Activated T-helper 1 cell treated with anti-CD3 and anti-CD28 coated beads, Interleukin-2, amount 50 U/mL, for 16 hours (primary cell): ENCODE measurements around the gene COG5.

Source experiments
- DNase-seq, 2 donors: peaks; one replicate each; pipeline ENCODE4 v3.0.0-alpha.2; 2020; ENCODE audit warnings: low read depth in 1 of 2, low spot score in 1 of 2

Gene COG5

GRCh38 chr7:107187774-107188173, 375.9 kb downstream of the COG5 start:
- DNase-seq = no peak

GRCh38 chr7:107186240-107186639, 377.5 kb downstream of the COG5 start:
- DNase-seq = no peak

DNA sequence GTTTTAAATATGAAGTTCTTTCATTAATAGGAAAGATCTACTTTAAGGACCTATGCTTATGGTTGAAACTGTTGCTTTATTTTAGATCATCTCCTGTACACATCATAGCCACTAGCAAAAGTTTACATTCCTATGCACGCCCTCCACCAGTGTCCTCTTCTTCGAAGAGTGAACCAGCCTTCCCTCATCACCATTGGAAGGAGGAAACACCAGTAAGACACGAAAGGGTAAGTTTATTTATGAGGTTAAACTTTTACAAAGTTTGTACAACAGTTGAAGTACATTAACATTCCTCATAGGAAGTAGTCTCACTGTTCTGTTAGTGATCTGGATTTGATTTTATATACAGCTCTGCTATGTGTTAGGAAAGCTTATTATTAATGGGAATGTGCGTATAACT, 378.0 kb downstream of the COG5 start:
- no peak for DNase-seq

DNA sequence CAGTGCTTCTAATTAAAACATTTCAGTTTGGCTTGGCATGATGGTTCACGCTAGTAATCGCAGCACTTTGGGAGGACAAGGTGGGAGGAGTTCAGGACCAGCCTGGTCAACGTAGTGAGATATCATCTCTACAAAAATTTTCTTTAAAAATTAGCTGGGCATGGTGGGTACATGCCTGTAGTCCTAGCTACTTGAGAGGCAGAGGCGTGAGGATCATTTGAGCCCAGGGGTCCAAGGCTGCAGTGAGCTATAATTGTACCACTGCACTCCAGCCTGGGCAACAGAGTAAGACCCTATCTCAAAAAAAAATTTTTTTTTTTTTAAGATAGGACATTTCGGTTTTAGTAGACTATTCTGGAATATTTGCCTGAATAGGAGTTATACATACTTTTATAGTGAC, 382.5 kb downstream of the COG5 start:
- DNase-seq = no peak

- DNase-seq = peak; percentile 13 to 33
Measured at GRCh38 chr7:107180378-107180777, 383.3 kb downstream of the COG5 start.

- DNase-seq = no peak
Measured at GRCh38 chr7:107179326-107180164, 384.2 kb downstream of the COG5 start.

DNA sequence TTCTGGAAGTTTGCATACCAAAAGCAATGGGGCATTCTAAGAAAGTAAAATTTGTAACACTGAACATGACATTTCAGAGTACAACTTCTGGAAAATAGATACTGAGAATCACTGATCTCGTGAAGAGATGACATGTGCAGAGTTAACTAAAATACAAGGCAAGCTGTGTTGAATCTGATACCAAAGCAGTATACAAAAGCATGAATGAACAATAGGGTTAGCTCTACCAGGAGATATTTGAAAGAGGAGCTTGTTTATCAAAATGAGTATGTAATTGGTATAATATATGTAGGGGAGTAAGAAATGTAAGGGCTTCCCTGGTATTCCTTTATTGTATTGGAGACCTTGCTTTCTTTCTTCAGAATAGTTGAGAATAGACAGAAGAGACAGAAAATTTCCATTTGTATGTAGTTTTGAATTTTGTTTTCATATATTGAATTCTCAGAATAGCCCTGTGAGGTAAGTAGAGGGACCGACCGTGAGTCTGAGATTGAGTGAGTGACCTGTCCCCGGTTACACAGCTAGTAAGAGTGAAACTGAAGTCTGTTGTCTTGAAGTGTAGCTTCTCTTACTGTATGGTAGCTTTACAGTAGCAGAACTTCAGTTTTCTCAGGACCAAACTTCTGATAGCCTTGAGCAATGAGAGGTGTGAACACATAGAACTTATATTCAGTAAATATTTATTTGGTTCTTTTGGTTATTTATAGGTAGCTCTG, 389.9 kb downstream of the COG5 start:
- no peak for DNase-seq

DNA sequence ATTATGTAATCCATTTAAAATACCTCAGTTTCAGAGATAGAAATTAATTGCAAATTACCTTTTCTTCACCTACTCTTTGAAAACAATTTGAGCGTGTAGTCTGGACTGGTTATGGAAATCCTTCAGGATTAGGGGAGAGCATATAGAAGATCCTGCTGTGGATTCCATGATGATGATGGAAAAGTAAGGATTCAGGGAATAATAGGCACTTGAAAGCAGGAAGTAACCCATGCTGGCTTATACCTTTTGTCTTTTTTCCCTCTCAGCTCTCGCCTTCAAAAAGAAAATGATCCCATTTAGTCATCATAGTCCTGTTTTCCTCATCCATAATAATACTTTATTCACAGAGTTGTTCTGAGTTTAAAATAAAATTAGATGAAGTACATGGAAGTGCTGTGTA, 390.5 kb downstream of the COG5 start:
- no peak for DNase-seq

DNA sequence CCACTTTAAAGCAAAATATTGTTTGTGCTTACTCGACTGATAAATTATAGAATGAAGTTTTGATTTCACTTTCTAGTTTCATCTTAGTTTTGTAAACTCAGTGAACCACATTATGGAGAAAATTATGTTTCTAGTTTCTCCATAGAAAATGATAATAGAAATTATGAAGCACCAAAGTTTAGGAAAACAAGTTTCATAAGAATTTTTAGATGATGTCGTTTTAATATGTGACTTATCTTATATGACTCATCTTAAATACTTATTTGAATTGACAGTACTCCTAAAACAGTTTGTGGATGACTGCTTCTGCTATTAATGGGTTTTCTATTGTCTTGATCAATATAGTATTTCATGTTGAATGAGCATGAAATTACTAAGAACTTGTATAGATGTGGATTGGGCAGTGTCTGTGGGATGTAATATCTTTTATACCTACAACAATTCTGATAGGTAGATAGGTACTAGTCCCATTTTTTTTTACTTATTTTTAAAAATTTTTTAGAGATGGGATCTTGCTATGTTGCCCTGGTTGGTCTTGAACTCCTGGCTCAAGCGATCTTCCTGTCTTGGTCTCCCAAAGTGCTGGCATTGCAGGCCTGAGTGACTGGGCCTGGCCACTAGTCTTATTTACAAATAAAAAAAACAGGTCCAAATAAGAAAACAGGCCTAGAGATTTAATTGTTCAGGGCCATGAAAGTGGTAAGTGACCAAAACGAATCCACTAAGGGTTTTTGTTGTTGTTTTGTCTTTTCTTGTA, 391.3 kb downstream of the COG5 start:
- DNase-seq = no peak

DNA sequence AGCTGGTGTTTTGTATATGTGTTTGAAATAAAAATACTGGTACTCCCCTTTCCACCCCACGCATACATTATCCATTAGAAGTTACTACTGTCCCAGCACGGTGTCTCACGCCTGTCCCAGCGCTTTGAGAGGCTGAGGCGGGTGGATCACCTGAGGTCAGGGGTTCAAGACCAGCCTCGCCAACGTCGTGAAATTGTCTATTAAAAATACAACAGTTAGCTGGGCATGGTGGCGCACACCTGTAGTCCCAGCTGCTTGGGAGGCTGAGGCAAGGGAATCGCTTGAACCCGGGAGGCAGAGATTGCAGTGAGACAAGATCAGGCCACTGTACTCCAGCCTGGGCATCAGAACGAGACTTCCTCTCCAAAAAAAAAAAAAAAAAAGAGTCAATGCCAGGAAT, 392.2 kb downstream of the COG5 start:
- no peak for DNase-seq

DNA sequence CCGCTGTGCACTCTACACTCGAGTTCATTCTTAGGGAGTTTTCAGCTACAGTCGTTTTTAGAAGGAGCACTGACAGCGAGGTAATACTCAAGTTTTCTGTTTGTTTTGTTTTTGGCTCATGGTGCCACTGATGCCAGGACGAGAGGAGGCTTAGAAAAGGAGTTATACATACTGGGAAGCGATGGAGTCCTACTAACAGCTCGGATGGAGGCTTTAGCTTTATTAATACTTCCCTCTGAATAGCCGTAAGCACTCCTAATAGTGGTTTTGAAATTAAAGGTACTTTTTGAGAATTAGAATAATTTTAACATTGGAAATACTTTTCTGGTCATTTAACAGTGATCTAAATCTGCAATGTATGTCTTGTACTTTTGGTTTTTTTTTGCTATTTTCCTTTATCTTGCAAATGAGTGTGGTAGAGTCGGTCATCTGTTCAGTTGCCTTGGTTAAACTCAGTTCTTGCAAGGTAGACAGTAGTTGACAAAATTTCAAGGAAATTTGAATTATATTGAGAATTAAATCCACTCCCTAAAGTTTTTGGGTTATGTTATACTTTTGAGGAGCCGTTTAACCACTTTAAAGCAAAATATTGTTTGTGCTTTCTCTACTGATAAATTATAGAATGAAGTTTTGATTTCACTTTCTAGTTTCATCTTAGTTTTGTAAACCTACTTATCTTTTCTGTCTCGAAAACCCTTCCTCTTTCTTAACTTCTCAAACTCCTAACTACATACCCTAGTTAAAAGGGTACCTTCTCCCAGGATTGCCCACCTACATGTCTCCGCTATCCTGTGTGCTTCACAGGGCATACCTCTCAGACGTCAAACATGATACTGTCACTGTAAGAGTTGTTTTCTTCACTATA, 393.4 kb downstream of the COG5 start:
- DNase-seq = no peak

DNA sequence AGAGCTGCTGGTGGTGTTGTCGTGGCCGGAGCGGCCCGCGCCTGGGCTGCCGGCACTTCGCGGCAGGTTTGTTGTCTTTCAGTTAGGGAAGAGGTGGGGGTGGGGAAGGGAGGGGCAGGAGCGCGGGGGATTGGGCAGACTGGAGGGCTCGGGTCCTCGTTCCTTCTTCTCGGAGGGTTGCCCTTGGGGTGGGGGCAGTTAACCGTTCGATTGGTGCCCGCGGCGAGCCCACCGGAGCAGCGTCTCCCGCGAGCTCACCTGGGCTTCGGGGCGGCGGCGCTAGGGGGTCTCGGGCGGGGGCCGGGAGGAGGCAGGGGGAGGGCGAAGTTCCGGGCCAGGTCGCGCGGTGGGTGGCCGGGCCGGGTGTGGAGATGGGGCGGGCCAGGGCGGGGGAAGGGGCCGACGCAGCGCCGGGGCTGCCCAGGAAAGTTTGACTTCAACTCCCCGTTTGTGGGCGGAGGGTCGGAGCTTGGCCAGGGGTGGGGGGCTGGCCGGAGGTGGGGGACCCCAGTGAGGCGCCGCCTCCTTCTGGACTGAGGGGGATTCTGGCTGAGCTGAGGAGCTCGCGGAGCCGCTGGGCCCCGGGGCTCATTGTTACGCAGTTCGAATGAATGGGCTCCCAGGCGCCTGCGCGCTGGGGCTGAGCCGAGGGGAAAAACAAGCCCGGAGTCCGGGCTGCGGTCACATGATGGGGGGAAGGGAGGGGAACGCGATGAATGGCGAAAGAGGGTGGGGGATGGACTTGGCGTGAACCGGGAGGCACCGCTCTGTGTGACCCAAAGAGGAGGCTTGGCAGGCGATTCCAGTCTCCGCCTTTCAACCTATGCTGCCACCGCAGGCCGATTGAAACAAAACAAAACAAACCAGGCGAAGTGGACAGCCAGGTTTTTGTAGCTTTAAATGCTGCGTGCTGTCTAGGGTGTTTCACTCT, 394.3 kb downstream of the COG5 start:
- DNase-seq = peak; percentile 65 to 78

DNA sequence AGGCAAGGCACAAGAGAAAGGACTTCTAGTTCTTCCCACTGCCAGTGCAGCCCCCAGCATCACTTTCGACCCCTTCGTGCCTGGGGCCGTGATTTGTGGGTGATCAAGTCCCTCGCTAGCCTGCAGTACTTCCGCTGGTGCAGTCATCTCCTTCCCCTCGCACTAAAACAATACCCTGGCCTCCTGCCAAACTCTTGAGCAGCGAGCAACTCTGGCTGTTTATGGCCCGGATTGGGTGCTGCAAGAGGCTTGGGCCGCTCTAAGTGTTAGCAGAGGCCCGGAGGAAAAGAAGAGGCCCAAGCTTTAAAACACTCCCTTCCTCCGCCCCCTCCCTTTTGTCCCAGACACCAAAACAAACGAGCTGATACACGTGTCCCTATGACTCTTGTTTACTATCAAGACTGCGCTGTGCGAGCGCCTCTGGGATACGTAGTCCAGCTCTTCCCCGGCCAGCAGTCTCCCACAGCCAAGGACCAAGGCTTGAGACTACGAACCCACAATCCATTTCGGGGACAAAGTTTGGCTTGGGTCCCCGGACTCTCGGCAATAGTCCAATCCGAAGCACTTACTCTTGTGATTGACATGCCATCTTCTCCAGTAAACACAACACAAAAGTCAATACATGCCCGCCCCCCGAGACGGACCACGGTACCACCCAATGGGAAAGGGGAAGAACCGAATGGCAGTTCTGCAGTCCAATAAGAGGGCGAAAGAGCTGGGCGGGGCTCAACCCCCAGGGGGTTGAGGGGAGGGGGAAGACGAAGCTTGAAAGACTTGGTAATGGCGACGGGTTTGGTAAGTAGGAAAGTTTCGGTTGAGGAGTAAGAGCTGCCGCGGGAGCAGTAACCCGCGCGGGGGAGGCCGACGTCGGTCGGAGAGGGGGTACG, 395.2 kb downstream of the COG5 start, which contains the start of gene HBP1:
Gene HBP1, plus strand, starts transcription at position 771 of the 887 bp plus-strand sequence. CDS start 10,891 bp downstream, outside the sequence.
- peak; percentile 93 to 95 for DNase-seq

- DNase-seq = no peak
Measured at GRCh38 chr7:107167483-107168232, 396.1 kb downstream of the COG5 start.

GRCh38 chr7:107166736-107167426, 396.8 kb downstream of the COG5 start:
- no peak for DNase-seq

GRCh38 chr7:107165341-107165740, 398.4 kb downstream of the COG5 start:
- no peak for DNase-seq

GRCh38 chr7:107164092-107164491, 399.6 kb downstream of the COG5 start:
- no peak for DNase-seq
